Fibroblast of skin of left biceps (primary cell): ENCODE results near the gene ASCL5.

Source experiments
- DNase-seq, 2 experiments: peaks; one replicate each; pipeline ENCODE4 v3.0.0-alpha.2; 2013; ENCODE audit warnings: low read depth in 2 of 2

ASCL5 gene

GRCh38 chr1:201111156-201111555, 15.8 kb downstream of the ASCL5 start:
- DNase-seq: no peak

- DNase-seq: no peak
Measured at GRCh38 chr1:201110616-201111015, 16.4 kb downstream of the ASCL5 start.

GRCh38 chr1:201110138-201110537, 16.8 kb downstream of the ASCL5 start:
- no peak for DNase-seq

GRCh38 chr1:201109651-201110050, 17.3 kb downstream of the ASCL5 start:
- DNase-seq: no peak

- DNase-seq: no peak
Measured at GRCh38 chr1:201108614-201109013, 18.4 kb downstream of the ASCL5 start.

- no peak for DNase-seq
Measured at GRCh38 chr1:201105688-201106087, 21.3 kb downstream of the ASCL5 start.

- DNase-seq: no peak
Measured at GRCh38 chr1:201104141-201104540, 22.8 kb downstream of the ASCL5 start.

- DNase-seq: no peak
Measured at GRCh38 chr1:201103666-201104065, 23.3 kb downstream of the ASCL5 start.

GRCh38 chr1:201100169-201100930, 26.6 kb downstream of the ASCL5 start:
- DNase-seq: no peak

- DNase-seq: no peak
Measured at GRCh38 chr1:201098992-201099677, 27.8 kb downstream of the ASCL5 start.

- DNase-seq: no peak
Measured at GRCh38 chr1:201096977-201097856, 29.8 kb downstream of the ASCL5 start.

- DNase-seq: no peak
Measured at GRCh38 chr1:201096041-201096461, 30.9 kb downstream of the ASCL5 start.

GRCh38 chr1:201095581-201095980, 31.4 kb downstream of the ASCL5 start:
- no peak for DNase-seq

GRCh38 chr1:201094832-201095231, 32.2 kb downstream of the ASCL5 start:
- DNase-seq: no peak

GRCh38 chr1:201093962-201094361, 33.0 kb downstream of the ASCL5 start:
- no peak for DNase-seq

- DNase-seq: no peak
Measured at GRCh38 chr1:201093561-201093960, 33.4 kb downstream of the ASCL5 start.

- no peak for DNase-seq
Measured at GRCh38 chr1:201092738-201093137, 34.2 kb downstream of the ASCL5 start.

GRCh38 chr1:201091256-201091655, 35.7 kb downstream of the ASCL5 start:
- no peak for DNase-seq

- peak in 1 of 2 experiments; percentile 15 for DNase-seq
Measured at GRCh38 chr1:201090541-201090940, 36.4 kb downstream of the ASCL5 start.

- no peak for DNase-seq
Measured at GRCh38 chr1:201089596-201089995, 37.4 kb downstream of the ASCL5 start.

- no peak for DNase-seq
Measured at GRCh38 chr1:201088901-201089525, 38.0 kb downstream of the ASCL5 start.

- no peak for DNase-seq
Measured at GRCh38 chr1:201088395-201088794, 38.6 kb downstream of the ASCL5 start.
